ENCODE data around the gene CALN1. TPM values are rescaled to one million over a fixed set of nuclear protein-coding genes. Genes with fewer than 3 reads are reported as not detected.

CALN1 gene
- total RNA-seq, 1 donor from 2014 or later: not detected

GRCh38 chr7:72297636-72298035 lies 114.5 kb downstream of the CALN1 start:
- no peak for DNase-seq (ENCODE audit: low read depth)
- no peak for TF ChIP-seq CTCF (conservative IDR thresholded peaks at IDR 0.05; ENCODE audit: low read depth, low read length)
- no peak overlapping the region for H3K4me3 ChIP-seq (ENCODE audit: low read depth, low read length)

- DNase-seq (ENCODE audit: low read depth): no peak
- no peak for TF ChIP-seq CTCF (conservative IDR thresholded peaks at IDR 0.05; ENCODE audit: low read depth, low read length)
- H3K4me3 ChIP-seq (ENCODE audit: low read depth, low read length): no peak overlapping the region
These were observed 119.3 kb downstream of the CALN1 start for GRCh38 chr7:72292794-72293193.

- no peak for DNase-seq (ENCODE audit: low read depth)
- H3K4me3 ChIP-seq (ENCODE audit: low read depth, low read length): no peak overlapping the region
- TF ChIP-seq CTCF (conservative IDR thresholded peaks at IDR 0.05; ENCODE audit: low read depth, low read length): no peak
These were observed 120.0 kb downstream of the CALN1 start for GRCh38 chr7:72292118-72292517.

- TF ChIP-seq CTCF (conservative IDR thresholded peaks at IDR 0.05; ENCODE audit: low read depth, low read length): no peak
- H3K4me3 ChIP-seq (ENCODE audit: low read depth, low read length): no peak overlapping the region
- no peak for DNase-seq (ENCODE audit: low read depth)
These were observed 125.6 kb downstream of the CALN1 start for GRCh38 chr7:72286519-72286918.

- TF ChIP-seq CTCF (conservative IDR thresholded peaks at IDR 0.05; ENCODE audit: low read depth, low read length): no peak
- no peak overlapping the region for H3K4me3 ChIP-seq (ENCODE audit: low read depth, low read length)
These were observed 128.8 kb downstream of the CALN1 start for GRCh38 chr7:72283309-72283708.

GRCh38 chr7:72281308-72281707 lies 130.8 kb downstream of the CALN1 start:
- no peak for TF ChIP-seq CTCF (conservative IDR thresholded peaks at IDR 0.05; ENCODE audit: low read depth, low read length)
- no peak for DNase-seq (ENCODE audit: low read depth)
- no peak overlapping the region for H3K4me3 ChIP-seq (ENCODE audit: low read depth, low read length)

More at GRCh38 chr7:72283309-72283708, 128.8 kb downstream of the CALN1 start:
- no peak for DNase-seq (ENCODE audit: low read depth)

GRCh38 chr7:72279203-72279602 lies 132.9 kb downstream of the CALN1 start:
- no peak overlapping the region for H3K4me3 ChIP-seq (ENCODE audit: low read depth, low read length)
- DNase-seq (ENCODE audit: low read depth): no peak
- no peak for TF ChIP-seq CTCF (conservative IDR thresholded peaks at IDR 0.05; ENCODE audit: low read depth, low read length)

Data from epithelial cell of proximal tubule (primary cell).